HG03139 (cell line): ENCODE data around the gene SPTLC3.

ENCODE experiments used
- ATAC-seq: cut with Tn5 transposase; IDR thresholded peaks from one replicate; pipeline ENCODE4 v1.9.1; 2021; ENCODE audit not compliant: unreplicated experiment

The SPTLC3 gene

GRCh38 chr20:13028673-13029072 is 19.9 kb downstream of the SPTLC3 start:
- no peak for ATAC-seq

GRCh38 chr20:13029687-13030375 is 21.1 kb downstream of the SPTLC3 start:
- ATAC-seq: no peak

GRCh38 chr20:13031751-13032150 is 23.0 kb downstream of the SPTLC3 start:
- no peak for ATAC-seq

- ATAC-seq: no peak
These were observed 25.3 kb downstream of the SPTLC3 start for GRCh38 chr20:13034115-13034514.

GRCh38 chr20:13034936-13035335 is 26.2 kb downstream of the SPTLC3 start:
- no peak for ATAC-seq

GRCh38 chr20:13035399-13036152 is 26.8 kb downstream of the SPTLC3 start:
- no peak for ATAC-seq

GRCh38 chr20:13037727-13038126 is 29.0 kb downstream of the SPTLC3 start:
- ATAC-seq: no peak

GRCh38 chr20:13041574-13042457 is 33.0 kb downstream of the SPTLC3 start:
- no peak for ATAC-seq

GRCh38 chr20:13042458-13042794 is 33.7 kb downstream of the SPTLC3 start:
- no peak for ATAC-seq

- no peak for ATAC-seq
These were observed 37.6 kb downstream of the SPTLC3 start for GRCh38 chr20:13046409-13046808.

GRCh38 chr20:13054011-13054410 is 45.2 kb downstream of the SPTLC3 start:
- ATAC-seq: no peak

GRCh38 chr20:13058666-13059389 is 50.1 kb downstream of the SPTLC3 start:
- no peak for ATAC-seq

GRCh38 chr20:13059398-13060136 is 50.8 kb downstream of the SPTLC3 start:
- no peak for ATAC-seq

- ATAC-seq: no peak
These were observed 51.6 kb downstream of the SPTLC3 start for GRCh38 chr20:13060327-13060726.

GRCh38 chr20:13061381-13061780 is 52.6 kb downstream of the SPTLC3 start:
- no peak for ATAC-seq

- ATAC-seq: no peak
These were observed 54.0 kb downstream of the SPTLC3 start for GRCh38 chr20:13062789-13063188.

GRCh38 chr20:13068336-13068735 is 59.6 kb downstream of the SPTLC3 start:
- ATAC-seq: no peak

- ATAC-seq: no peak
These were observed 73.1 kb downstream of the SPTLC3 start for GRCh38 chr20:13081877-13082276.

GRCh38 chr20:13082378-13082777 is 73.6 kb downstream of the SPTLC3 start:
- ATAC-seq: no peak

GRCh38 chr20:13085275-13085674 is 76.5 kb downstream of the SPTLC3 start:
- ATAC-seq: no peak
